H1 (cell line): ENCODE data around the gene SNAP25. TPM values are rescaled to one million over a fixed set of nuclear protein-coding genes. Genes with fewer than 3 reads are reported as not detected.

ENCODE experiments used
- CBX5 ChIP-seq: fragments of 300-800, 300-1000 bp; sonication (generic); IDR thresholded peaks from 2 replicates; pipeline ENCODE4 v1.7.1; 2016; ENCODE audit warnings: antibody characterized with exemption, low read length, low read depth
- GABPA ChIP-seq: IDR thresholded peaks from 2 replicates; pipeline ENCODE4 v1.6.1; 2011; ENCODE audit warnings: mild to moderate bottlenecking, low read length, moderate library complexity, borderline replicate concordance; ENCODE audit not compliant: insufficient read depth
- RFX5 ChIP-seq: IDR thresholded peaks from 2 replicates; pipeline ENCODE4 v1.6.1; 2011; ENCODE audit warnings: low read depth, low read length, improper control_type of control experiment, borderline replicate concordance
- TCF12 ChIP-seq: IDR thresholded peaks from 2 replicates; pipeline ENCODE4 v1.6.1; 2011; ENCODE audit warnings: low read depth, mild to moderate bottlenecking, low read length
- polyA plus RNA-seq, 7 experiments: library from polyadenylated mRNA; depleted of rRNA in 3 of 7; stranded (reverse) in 5 of 7; unstranded in 2 of 7; fragments of >200 nt in 5 of 7; fragments of 200-250 nt in 2 of 7; gene quantifications; 1 replicate in 5 of 7; 2 replicates in 1 of 7; 4 replicates in 1 of 7; pipeline versions ENCODE4 v1.2.1 to v1.2.3, GENCODE V29; 2011 to 2013; ENCODE audit warnings: missing spikeins in 2 of 7, mixed read lengths in 2 of 7
- total RNA-seq: library from RNA; stranded (reverse); fragmentation: NEBNext Ultra II Directional; extraction: Animal tissue kit (Norgen Biotek cat#: 25700); gene quantifications from 2 replicates; pipeline ENCODE4 v1.2.1, GENCODE V29; 2021

Gene SNAP25
- total and polyA plus RNA-seq, 2 of the 8 experiments (the other 6 are each of a cell fraction or from before 2014, with no cell fraction given): 0.51 to 0.52 TPM

DNA sequence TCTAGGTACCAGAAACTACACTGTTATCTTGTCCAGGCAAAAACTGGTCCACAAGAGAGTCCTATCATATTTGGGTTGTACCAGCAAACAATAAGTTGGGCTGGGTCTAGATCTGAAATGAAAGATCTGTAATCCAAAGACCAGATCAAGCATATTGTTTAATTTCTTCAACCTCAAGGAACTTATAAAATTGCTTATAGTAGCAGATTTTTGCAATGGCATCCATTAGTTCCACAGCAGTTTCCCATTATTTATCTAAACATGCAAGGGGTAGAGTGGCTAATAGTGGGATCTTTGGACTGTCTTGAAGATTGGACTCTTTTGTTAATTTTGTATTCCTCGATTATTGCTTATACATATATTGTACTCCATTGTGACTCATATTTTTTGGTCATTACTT lies 40.5 kb upstream of the SNAP25 start (continued):
- TF ChIP-seq GABPA (no peak), TCF12 (no peak), CBX5 (no peak), RFX5 (no peak)
